ENCODE measurements around the gene TSPAN11.

Gene TSPAN11

GRCh38 chr12:30988646-30989286 is 62.2 kb downstream of the TSPAN11 start:
- peaks cover 0 to 4% of the 10 kb centered on the region in 2 donors for H3K4me1 Mint-ChIP-seq

DNA sequence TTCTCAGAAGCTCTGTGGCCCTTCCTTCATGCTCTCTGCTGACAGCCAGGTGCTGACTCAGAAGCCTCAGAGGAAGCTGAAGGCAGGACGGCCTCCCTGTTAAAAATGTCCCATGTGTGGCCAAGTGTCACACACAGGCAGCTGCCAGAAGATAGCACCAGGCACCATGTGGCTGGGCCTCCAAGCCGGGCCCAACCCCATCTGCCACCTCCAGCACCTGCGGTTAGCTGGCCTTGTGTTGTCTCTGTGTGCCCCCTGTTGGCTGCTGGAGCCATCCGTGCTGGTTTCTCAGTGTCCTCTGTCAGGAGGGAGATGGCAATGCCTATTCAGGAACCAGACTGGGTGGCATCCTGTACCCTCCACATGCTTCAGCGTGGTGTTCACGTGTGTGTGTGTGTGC is 63.2 kb downstream of the TSPAN11 start:
- ATAC-seq (replicated peaks) (peak; percentile 43 to 64), DNase-seq (no peak)
- Mint-ChIP-seq H3K4me1 (peaks cover 0 to 4% of the 10 kb centered on the region in 2 donors), H3K36me3 (no peaks in the 10 kb centered on the region), H3K4me3 (no peak overlapping the region), H3K27me3 (no peaks in the 10 kb centered on the region), H3K9me3 (no peaks in the 10 kb centered on the region), H3K27ac (no peak overlapping the region)

More at GRCh38 chr12:30988646-30989286, 62.2 kb downstream of the TSPAN11 start:
- Mint-ChIP-seq H3K27ac (no peak overlapping the region), H3K36me3 (no peaks in the 10 kb centered on the region), H3K4me3 (no peak overlapping the region), H3K9me3 (no peaks in the 10 kb centered on the region), H3K27me3 (no peaks in the 10 kb centered on the region)
- DNase-seq: no peak
- no peak for ATAC-seq (replicated peaks)

DNA sequence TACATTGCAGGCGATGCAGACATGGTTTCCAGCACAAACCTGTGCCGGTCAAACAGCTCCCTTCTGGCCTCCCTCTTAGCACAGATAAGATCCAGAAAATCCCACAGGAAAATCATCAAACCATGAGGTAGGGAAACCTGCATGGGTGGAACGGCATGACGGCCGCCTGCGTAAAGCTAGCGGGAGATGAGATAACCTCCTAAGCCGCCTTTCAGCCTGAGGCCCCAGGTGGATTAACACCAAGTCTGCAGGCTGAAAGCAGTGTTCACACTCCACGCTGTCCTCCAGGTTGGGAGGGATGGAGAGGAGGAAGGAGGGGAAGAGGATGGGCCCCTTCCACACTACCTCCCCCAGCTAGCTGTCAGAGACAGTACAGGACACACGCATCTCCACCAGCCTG is 63.8 kb downstream of the TSPAN11 start:
- no peaks in the 10 kb centered on the region for H3K27me3 Mint-ChIP-seq
- ATAC-seq (replicated peaks): no peak
- H3K9me3 Mint-ChIP-seq: no peaks in the 10 kb centered on the region
- DNase-seq: no peak
- H3K27ac Mint-ChIP-seq: no peak overlapping the region
- H3K4me1 Mint-ChIP-seq: peaks cover 0 to 4% of the 10 kb centered on the region in 2 donors
- H3K36me3 Mint-ChIP-seq: no peaks in the 10 kb centered on the region
- no peak overlapping the region for H3K4me3 Mint-ChIP-seq

- Mint-ChIP-seq H3K27me3 (no peaks in the 10 kb centered on the region), H3K27ac (no peak overlapping the region), H3K4me3 (no peak overlapping the region), H3K9me3 (no peaks in the 10 kb centered on the region), H3K4me1 (peaks cover 0 to 4% of the 10 kb centered on the region in 2 donors), H3K36me3 (no peaks in the 10 kb centered on the region)
- ATAC-seq (replicated peaks): no peak
- DNase-seq: no peak
These were observed 64.2 kb downstream of the TSPAN11 start for GRCh38 chr12:30990776-30991175.

DNA sequence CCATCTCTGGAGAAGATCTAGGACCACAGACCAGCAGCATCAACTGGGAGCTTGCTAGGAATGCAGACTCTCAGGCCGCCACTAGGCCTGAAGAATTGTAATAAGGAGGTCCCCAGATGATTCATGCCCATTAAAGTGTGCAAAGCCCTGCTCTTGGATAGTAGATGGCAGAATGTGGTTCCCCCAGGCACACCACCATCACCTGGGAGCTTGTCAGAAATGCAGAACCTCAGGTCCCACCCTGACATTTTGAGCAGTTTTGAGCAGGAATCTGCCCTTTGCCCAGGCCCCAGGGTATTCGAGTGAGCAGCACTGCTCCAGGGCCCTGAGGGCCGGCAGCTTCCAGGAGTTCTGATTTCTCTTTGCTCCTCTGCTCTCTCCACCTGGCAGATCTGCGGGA is 64.9 kb downstream of the TSPAN11 start:
- Mint-ChIP-seq H3K9me3 (no peaks in the 10 kb centered on the region), H3K27me3 (no peaks in the 10 kb centered on the region), H3K4me1 (peaks cover 0 to 4% of the 10 kb centered on the region in 2 donors), H3K36me3 (no peaks in the 10 kb centered on the region), H3K27ac (no peak overlapping the region), H3K4me3 (no peak overlapping the region)
- ATAC-seq (replicated peaks) (no peak), DNase-seq (no peak)

- H3K4me3 Mint-ChIP-seq: no peak overlapping the region
- peaks cover 0 to 4% of the 10 kb centered on the region in 2 donors for H3K4me1 Mint-ChIP-seq
- no peak for DNase-seq
- no peak overlapping the region for H3K27ac Mint-ChIP-seq
- ATAC-seq (replicated peaks): no peak
- H3K27me3 Mint-ChIP-seq: no peaks in the 10 kb centered on the region
- H3K9me3 Mint-ChIP-seq: no peaks in the 10 kb centered on the region
- no peaks in the 10 kb centered on the region for H3K36me3 Mint-ChIP-seq
These were observed 65.8 kb downstream of the TSPAN11 start for GRCh38 chr12:30992381-30992780.

GRCh38 chr12:30993766-30994165 is 67.2 kb downstream of the TSPAN11 start:
- no peak for DNase-seq
- ATAC-seq (replicated peaks): no peak
- H3K27ac Mint-ChIP-seq: no peak overlapping the region
- no peaks in the 10 kb centered on the region for H3K9me3 Mint-ChIP-seq
- H3K4me1 Mint-ChIP-seq: peaks cover 0 to 4% of the 10 kb centered on the region in 2 donors
- no peaks in the 10 kb centered on the region for H3K27me3 Mint-ChIP-seq
- H3K4me3 Mint-ChIP-seq: no peak overlapping the region
- no peaks in the 10 kb centered on the region for H3K36me3 Mint-ChIP-seq

- Mint-ChIP-seq H3K27ac (no peak overlapping the region), H3K36me3 (no peaks in the 10 kb centered on the region), H3K27me3 (no peaks in the 10 kb centered on the region), H3K4me3 (no peak overlapping the region), H3K4me1 (peaks cover 0 to 2% of the 10 kb centered on the region in 2 donors), H3K9me3 (no peaks in the 10 kb centered on the region)
- ATAC-seq (replicated peaks) (no peak), DNase-seq (no peak)
These were observed 67.7 kb downstream of the TSPAN11 start for GRCh38 chr12:30994274-30994673.

- DNase-seq (no peak), ATAC-seq (replicated peaks) (no peak)
- Mint-ChIP-seq H3K4me1 (no peaks in the 10 kb centered on the region), H3K36me3 (no peaks in the 10 kb centered on the region), H3K27ac (no peak overlapping the region), H3K4me3 (no peak overlapping the region), H3K27me3 (peaks cover 0 to 10% of the 10 kb centered on the region in 2 donors), H3K9me3 (no peaks in the 10 kb centered on the region)
These were observed 69.7 kb downstream of the TSPAN11 start for GRCh38 chr12:30996255-30996654.

DNA sequence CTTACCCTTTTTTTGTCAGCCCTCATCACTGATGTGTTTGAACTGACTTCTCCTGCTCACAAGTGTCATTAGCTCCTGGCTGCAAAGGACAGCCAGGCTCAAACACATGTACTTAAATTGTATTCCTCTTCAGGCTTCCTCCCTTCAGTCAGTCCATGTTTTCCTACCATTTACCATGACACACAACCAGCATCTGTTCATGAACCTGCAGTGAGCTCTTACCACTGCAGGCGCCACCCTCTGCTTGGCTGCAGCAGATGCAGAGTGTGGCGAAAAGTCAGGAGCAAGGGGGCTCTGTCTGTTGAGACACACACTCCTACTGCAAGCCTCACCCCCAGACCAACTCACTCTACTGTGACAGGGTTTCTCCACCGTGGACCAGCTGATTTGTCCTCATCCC is 70.2 kb downstream of the TSPAN11 start:
- Mint-ChIP-seq H3K27ac (no peak overlapping the region), H3K4me1 (no peaks in the 10 kb centered on the region), H3K27me3 (peaks cover 0 to 10% of the 10 kb centered on the region in 2 donors), H3K9me3 (no peaks in the 10 kb centered on the region), H3K4me3 (no peak overlapping the region), H3K36me3 (no peaks in the 10 kb centered on the region)
- DNase-seq (no peak), ATAC-seq (replicated peaks) (no peak)

DNA sequence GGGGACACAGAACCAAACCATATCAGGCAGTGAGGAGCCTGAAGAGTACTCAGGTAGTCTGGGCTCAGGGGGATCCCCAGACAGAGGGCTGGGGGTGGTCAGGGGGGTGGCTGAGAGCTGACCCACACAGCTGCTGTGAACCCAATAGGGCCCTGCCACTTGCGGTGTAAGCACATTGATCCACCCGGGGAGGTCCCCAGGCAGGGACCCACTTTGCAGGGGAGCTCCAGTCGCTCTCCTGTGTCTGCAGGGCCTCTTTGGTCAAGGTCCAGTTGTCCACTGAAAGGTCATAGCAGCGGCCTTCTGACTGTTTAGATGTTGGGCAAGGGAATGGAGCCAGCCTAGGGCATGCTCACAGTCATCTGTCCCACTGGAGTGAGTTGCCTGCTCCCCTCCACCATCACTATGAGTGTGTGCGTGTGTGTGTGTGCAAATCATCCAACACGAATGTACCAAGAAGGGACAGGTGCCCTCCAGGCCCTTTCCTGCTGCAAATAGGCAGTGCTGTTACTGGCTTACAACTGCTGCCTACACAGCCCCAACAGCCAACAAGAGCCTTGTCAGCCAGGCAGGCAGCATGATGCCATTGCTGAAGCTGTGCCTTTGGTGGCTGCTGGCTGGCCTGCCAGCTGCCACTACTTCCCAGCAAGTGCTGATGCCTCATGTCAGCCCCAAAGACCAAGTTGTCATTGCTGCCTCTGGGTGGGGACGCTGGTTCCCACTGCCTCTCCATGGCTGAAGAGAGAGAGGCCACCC is 71.3 kb downstream of the TSPAN11 start:
- peaks cover 0 to 10% of the 10 kb centered on the region in 2 donors for H3K27me3 Mint-ChIP-seq
- H3K27ac Mint-ChIP-seq: no peak overlapping the region
- H3K9me3 Mint-ChIP-seq: no peaks in the 10 kb centered on the region
- H3K4me1 Mint-ChIP-seq: no peaks in the 10 kb centered on the region
- ATAC-seq (replicated peaks): no peak
- no peak overlapping the region for H3K4me3 Mint-ChIP-seq
- no peaks in the 10 kb centered on the region for H3K36me3 Mint-ChIP-seq
- DNase-seq: no peak

DNA sequence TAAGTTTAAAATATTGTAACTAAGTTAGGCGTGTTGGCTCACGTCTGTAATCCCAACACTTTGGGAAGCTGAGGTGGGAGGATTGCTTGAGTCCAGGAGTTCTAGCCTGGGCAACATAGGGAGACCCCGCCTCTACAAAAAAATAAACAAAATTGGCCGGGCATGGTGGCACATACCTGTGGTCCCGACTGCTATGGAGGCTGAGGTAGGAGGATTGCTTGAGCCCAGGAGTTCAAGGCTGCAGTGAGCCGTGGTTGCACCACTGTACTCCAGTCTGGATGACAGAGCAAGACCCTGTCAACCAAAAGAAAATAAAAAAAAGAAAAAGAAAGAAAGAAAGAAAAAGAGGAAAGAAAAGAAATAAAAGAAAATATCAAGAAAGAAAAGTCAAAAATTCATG is 72.5 kb downstream of the TSPAN11 start:
- ATAC-seq (replicated peaks) (no peak), DNase-seq (no peak)
- Mint-ChIP-seq H3K27ac (no peak overlapping the region), H3K27me3 (peaks cover 0 to 10% of the 10 kb centered on the region in 2 donors), H3K36me3 (no peaks in the 10 kb centered on the region), H3K4me1 (peaks cover 0 to 3% of the 10 kb centered on the region in 2 donors), H3K9me3 (no peaks in the 10 kb centered on the region), H3K4me3 (no peak overlapping the region)

DNA sequence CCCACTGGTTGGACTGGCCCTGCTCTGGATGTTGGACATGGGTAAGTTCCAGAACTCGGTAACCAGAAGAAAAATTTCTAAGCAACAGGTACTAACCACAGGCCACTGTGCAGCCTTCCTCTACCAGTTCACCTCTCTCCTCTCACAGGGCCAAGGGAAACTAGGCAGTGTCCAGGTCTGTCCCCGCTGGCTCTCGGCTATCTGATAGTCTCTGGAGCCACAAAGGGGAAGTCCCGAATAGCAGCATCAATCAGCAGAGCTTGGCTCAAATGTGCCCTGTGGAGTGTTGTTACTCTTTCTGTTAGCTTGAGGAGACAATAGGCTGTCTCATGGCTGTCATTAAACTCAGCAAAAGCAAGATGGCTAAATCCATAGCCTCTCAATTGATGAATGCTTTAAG is 73.2 kb downstream of the TSPAN11 start:
- Mint-ChIP-seq H3K27ac (no peak overlapping the region), H3K4me3 (no peak overlapping the region), H3K9me3 (no peaks in the 10 kb centered on the region), H3K4me1 (peaks cover 0 to 3% of the 10 kb centered on the region in 2 donors), H3K36me3 (no peaks in the 10 kb centered on the region), H3K27me3 (peaks cover 0 to 14% of the 10 kb centered on the region in 2 donors)
- DNase-seq (no peak), ATAC-seq (replicated peaks) (no peak)

DNA sequence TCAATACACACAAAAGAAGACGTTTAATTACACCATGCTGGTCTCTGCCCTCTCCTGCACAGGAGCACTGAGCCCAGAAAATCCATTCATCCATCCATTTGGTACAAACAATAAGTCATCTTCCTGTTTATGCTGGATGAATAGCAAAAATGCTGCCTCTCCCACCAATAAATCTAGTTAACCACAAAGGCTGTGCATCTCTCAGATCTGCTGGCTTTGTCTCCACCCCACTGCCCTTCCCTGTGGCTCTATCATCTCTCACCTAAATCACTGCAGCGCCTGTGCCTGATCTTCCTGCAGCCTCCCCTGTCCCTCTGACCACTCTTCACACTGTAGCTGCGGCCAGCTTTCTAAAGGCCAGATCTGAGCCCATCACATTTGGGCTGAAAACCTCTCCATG is 74.2 kb downstream of the TSPAN11 start:
- Mint-ChIP-seq H3K27me3 (peaks cover 0 to 14% of the 10 kb centered on the region in 2 donors), H3K36me3 (no peaks in the 10 kb centered on the region), H3K27ac (no peak overlapping the region), H3K4me1 (peaks cover 0 to 3% of the 10 kb centered on the region in 2 donors), H3K9me3 (no peaks in the 10 kb centered on the region), H3K4me3 (no peak overlapping the region)
- DNase-seq (no peak), ATAC-seq (replicated peaks) (no peak)

All from stimulated activated naive B cell treated with anti-CD40 and anti-IgM and Interleukin-4, amounts not matched to agents 10 μg/mL and 1 μg/mL and 100 μg/mL, for 72 hours (primary cell).